ENCODE data around the gene TBX10.

DNA sequence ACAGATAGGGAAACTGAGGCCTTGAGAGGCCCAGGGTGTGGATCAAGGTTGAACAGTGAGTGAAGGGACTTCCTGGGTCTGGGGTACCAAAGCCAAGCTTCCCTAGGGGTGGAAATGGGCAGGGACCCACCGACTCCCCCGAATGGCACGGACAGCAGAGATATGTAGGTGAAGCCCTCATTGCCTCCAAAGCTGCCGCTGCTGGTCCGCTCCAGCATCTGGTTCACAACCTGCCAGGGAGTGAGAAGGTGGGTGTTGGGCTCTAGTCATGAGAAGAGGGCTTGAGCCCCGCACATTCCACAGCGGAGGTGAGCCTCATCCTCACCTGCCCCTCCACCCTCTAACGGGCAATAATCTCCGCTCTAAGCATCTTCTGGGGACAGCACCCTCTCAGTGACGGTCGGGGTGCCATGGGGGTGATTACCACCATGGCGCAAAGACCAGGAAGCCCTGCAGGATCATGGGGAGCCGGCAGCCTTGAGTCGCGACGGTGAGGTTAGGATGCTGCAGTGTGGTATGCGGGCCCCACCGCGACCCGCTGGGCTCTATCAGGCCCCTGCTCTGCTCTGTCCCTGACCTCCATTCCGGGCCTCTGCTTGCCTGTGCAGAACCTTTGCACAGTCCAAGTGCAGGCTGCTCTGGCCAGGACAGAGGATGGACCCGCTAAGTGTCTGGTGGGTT lies 24.1 kb upstream of the TBX10 start:
- TF ChIP-seq POLR2AphosphoS5 (IDR thresholded peaks at IDR 0.05; ENCODE audit: insufficient read depth, low read depth, low read length) (no peak), POLR2A (IDR thresholded peaks at IDR 0.05; ENCODE audit: low read depth, low read length) (no peak)
- TF ChIP-seq, protein P1, sequence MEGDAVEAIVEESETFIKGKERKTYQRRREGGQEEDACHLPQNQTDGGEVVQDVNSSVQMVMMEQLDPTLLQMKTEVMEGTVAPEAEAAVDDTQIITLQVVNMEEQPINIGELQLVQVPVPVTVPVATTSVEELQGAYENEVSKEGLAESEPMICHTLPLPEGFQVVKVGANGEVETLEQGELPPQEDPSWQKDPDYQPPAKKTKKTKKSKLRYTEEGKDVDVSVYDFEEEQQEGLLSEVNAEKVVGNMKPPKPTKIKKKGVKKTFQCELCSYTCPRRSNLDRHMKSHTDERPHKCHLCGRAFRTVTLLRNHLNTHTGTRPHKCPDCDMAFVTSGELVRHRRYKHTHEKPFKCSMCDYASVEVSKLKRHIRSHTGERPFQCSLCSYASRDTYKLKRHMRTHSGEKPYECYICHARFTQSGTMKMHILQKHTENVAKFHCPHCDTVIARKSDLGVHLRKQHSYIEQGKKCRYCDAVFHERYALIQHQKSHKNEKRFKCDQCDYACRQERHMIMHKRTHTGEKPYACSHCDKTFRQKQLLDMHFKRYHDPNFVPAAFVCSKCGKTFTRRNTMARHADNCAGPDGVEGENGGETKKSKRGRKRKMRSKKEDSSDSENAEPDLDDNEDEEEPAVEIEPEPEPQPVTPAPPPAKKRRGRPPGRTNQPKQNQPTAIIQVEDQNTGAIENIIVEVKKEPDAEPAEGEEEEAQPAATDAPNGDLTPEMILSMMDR (IDR thresholded peaks at IDR 0.05; ENCODE audit: extremely low read depth in 1 of 2, insufficient read depth in 1 of 2, low read depth in 1 of 2, low read length in 2 of 2), result no peak
